IPS-11a (cell line): Measurements from ENCODE around the gene CCDC88C.

Experiments used
- H3K4me3 ChIP-seq: one replicate; pipeline ENCODE4 v1.5.1; 2013; ENCODE audit warnings: low read depth, low read length, control low read depth

CCDC88C gene

GRCh38 chr14:91329486-91330014, 88.1 kb downstream of the CCDC88C start:
- H3K4me3 ChIP-seq, result no peak overlapping the region

DNA sequence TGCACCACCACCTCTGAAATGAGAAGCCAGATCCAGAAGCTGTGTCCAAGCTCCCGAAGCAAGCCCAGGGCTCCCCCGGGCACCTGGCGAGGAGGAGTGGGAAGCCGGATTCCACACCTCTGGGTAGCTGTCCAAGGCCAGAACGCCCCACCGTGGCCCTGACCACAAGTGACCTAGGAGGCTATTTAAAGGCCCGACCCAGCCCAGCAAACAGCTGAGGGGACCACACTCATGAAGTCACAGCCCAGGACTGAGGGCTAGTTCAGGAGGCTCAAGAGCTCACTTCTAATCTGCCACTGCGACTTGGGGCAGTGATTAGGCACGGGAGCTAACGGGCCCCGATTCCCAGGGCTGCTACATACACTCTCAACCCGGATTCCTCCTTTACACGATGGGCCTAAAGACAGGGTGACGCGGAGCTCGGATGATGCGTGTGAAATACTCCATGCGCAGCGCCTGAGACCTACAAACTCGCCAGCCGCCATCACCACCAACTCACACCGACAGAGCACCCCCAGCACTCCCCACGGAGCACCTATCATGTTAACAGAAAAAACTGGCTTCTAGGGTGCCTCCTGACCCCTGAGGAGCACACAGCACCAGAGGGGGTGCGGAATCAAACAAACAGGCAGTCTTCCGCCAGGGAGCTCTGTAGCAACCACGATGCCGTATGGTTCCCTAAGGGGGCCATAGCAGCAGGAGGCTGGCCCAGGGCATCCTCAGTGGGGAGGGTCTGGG, 89.1 kb downstream of the CCDC88C start:
- no peak overlapping the region for H3K4me3 ChIP-seq

DNA sequence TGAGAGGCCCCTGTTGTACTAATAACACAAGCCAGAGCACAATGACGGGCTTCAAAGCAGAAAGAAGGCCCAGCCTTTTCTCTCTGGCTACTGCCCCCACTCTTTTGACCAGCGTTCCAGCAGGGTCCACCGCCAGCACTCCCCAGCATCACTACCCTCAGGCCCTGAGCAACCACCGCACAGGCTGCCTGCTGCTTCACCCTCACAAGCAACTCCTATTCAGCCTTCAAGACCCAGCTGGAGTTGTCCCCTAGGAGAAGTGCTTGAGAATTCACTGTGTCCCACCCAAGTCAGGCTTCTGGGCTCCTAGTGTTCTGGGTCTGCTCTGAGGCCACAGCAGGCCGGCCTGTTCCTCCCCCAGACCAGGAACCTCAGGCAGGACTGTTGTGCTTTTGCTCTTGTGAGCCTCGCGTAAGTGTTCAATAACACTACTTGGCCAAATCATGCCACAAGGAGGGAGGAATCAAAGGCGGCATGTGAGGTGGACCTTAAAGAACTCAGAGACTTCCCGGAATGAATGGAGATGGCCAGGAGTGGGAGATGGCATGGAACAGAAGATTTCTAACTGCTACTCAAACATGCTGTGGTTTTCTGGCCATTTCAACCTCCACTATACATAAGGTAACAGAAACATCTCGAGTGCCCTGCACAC, 89.8 kb downstream of the CCDC88C start:
- no peak overlapping the region for H3K4me3 ChIP-seq

DNA sequence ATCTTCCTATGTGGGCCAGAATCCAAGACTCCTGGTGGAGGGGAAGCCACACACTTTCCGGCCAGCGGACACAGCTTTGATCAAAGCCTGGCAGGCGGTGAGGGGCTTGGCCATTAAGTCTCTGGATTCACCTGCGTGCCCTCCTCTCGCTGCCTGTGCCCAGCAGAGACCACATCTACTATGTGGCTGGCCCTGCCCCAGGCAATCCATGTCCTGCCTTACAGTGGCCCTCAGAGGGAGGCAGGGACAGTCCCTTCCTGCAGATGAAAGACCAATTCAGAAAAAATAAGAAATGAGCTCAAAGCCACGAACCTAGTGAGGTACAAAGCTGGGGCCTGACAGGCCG, 90.4 kb downstream of the CCDC88C start:
- no peak overlapping the region for H3K4me3 ChIP-seq

- no peak overlapping the region for H3K4me3 ChIP-seq
Measured at GRCh38 chr14:91326514-91327249, 90.9 kb downstream of the CCDC88C start.

DNA sequence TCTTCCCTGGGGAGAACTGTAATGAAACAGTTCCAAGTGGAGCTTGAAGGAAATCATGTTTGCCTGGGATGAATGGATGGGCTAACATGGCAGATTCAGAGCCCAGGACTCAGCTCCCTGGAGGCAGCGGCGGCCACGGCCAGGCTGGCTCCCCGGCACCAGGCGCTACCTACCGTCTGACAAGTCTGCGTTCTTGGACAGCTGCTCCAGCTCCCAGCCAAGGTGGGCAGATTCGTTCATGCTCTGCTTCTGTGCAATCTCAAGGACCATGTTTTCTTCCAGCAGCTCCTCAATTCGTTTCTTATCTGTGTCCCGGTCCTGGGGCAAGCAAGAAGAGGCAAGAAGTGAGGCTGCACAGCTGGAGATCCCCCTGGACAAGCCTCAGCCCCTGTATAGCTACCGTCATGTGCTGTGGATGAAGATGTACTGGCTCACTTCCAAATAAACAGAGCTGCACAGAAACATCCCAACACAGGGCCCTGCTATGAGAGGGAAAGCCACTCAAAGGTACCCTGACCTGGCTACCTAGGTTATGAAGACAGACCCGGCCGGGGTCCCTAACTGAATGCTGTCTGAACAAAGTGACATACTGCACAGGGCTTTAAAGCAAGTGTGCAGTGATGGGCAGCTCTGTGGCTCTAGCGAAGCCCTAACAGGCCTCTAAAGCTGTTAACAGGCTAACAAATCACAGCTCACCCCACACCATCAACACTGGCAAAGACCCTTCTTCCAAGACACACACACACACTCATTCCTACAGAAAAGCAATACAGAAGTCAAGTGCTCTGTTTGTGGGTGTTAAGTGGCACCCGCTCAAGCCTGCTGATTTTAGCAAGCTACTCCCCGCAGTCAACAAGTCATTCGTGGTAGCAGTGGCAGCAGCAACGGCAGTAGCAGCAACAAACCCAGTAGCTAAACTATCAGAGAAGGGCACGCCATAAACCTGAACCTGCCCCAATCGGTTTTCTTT, 92.7 kb downstream of the CCDC88C start:
- H3K4me3 ChIP-seq, result no peak overlapping the region

GRCh38 chr14:91323671-91324605, 93.7 kb downstream of the CCDC88C start:
- no peak overlapping the region for H3K4me3 ChIP-seq

GRCh38 chr14:91323031-91323430, 94.6 kb downstream of the CCDC88C start:
- no peak overlapping the region for H3K4me3 ChIP-seq

GRCh38 chr14:91322623-91323022, 95.0 kb downstream of the CCDC88C start:
- no peak overlapping the region for H3K4me3 ChIP-seq

GRCh38 chr14:91321131-91321530, 96.5 kb downstream of the CCDC88C start:
- H3K4me3 ChIP-seq, result no peak overlapping the region

DNA sequence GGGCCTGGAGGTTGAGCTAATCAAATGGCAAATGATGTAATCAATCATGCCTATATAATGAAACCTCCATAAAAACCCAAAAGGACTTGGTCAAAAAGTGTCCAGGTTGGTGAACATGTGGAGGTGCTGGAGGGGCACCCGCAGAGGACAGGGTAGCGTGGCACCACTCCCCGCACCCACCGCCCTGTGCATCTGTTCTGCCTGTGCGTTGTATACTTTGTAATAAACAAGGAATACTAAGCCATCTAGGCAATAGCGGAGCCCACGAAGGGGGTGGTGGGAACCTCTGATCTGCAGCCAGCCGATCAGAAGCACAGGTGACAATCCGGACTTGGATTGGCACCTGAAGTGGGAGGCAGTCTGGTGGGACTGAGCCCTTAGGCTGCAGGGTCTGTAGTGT, 97.4 kb downstream of the CCDC88C start:
- no peak overlapping the region for H3K4me3 ChIP-seq

DNA sequence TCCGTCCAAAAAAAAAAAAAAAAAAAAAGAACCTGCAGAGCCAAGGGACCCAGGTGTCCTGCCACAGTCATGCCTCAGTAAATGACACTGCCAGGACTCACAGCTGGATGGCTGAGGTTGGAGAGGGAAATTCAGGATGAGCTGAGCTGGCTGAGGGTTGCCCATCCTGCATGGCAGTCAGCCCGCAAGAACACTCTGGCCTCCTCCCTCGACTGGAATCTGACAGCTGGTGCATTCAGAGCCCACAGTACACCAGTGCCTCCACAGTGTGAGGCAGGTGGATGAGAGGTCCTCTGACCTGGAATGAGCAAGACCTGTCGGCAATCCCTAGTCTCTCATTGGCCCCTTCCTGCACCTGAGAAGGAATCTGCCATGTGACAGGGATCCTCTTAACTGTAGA, 98.7 kb downstream of the CCDC88C start:
- H3K4me3 ChIP-seq, result no peak overlapping the region

DNA sequence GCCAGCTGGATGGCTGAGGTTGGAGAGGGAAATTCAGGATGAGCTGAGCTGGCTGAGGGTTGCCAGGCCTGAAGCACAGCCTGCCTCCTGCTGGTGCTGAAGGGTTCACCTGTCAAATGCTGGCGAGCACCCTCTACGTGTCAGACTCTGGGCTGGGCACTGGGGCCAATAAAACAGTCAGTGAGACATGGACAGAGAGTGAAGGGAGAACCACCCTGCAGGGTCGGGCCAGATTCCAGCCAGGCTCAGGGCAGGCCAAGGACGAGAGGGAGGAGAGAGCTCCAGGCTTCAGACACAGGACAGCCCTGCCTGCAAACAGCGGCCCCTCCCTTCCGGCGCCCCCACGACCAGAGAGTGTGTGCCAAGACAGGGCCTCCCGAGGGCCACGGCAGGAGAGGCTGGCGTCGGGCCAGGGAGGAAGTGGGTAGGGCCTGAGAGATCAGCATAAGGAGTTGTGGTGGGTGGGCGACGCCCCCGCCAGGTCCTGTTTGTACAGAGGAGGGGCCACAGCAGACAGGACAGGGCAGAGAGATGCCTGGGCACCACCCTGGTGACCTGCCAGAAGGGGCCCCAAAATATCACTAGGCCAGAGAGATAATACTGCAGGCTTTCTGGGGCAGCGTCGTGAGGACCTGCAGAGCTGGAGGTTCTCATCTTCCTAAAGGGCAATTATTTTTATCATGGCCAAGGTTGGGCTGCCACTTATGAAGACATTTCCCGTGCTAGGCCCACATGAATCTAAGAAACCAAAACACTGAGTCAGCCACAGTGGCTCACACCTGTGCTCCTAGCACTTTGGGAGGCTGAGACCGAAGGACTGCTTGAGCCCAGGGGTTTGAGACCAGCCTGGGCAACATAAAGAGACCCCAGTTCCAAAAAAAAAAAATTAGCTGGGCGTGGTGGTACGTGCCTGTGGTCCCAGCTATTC, 100.0 kb downstream of the CCDC88C start:
- no peak overlapping the region for H3K4me3 ChIP-seq

GRCh38 chr14:91316761-91317160, 100.9 kb downstream of the CCDC88C start:
- no peak overlapping the region for H3K4me3 ChIP-seq

- no peak overlapping the region for H3K4me3 ChIP-seq
Measured at GRCh38 chr14:91315844-91316267, 101.8 kb downstream of the CCDC88C start.

DNA sequence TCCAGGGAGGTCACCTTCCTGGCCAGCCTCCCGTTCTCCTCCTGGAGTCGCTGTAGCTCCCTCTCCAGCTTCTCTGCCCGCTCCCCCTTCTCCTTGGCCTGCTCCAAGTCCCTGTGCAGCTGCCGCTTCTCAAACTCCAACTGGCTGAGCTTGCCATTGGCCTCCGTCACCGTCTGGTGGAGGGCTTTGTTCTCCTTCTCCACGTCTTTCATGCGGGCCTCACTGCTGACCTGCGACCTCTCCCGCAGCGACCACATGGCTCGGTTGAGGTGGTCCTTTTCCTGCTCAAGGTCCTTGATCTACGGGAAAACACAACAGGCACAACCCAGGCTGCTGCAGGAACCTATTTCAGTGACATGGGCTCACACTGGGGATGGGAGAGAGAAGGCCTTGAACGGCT, 103.8 kb downstream of the CCDC88C start:
- H3K4me3 ChIP-seq, result no peak overlapping the region

DNA sequence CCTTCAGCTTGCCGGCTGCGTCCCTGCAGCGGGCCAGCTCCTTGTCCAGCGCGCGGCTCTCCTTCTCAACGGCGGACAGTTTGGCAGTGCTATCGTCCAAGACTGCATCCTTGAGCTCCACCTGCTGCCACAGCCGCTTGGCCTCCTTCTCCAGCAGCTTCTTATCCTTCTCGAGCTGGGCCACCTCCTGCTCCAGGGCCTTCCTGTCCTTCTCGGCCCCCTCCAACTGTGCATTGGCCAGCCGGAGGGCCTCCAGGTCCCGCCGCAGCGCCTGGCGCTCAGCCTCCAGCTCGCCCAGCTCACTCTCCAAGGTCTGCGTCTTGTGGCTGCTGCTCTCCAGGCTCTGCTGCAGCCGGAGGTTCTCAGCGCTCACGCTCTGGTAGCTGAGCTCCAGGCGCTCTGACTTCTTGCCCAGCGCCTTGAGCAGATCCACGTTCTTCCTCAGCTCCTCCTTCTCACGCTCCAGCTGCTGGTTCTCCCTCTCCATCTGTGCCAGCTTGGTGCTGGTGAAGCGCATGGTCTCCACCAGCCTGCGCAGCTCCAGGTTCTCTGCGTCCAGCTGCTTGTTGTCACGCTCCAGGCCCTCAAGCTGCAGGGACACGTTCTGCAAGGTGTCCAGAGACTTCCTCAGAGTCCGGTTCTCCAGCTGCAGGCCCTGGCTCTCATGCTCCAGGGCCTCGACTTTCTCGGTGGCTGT, 104.3 kb downstream of the CCDC88C start:
- no peak overlapping the region for H3K4me3 ChIP-seq

- no peak overlapping the region for H3K4me3 ChIP-seq
Measured at GRCh38 chr14:91311284-91311662, 106.3 kb downstream of the CCDC88C start.
